Right atrium auricular region (tissue), 2 donors: ENCODE measurements around the gene LONP2. TPM values are rescaled to one million over a fixed set of nuclear protein-coding genes. Genes with fewer than 3 reads are reported as not detected.
"Not testable (repeated sequence)": the region's sequence is repeated elsewhere in the genome, so short reads cannot be mapped to it uniquely, and the experiment has no call there.

Experiments used
- DNase-seq: peaks from one replicate; pipeline ENCODE4 v3.0.0-alpha.2; 2019; ENCODE audit warnings: low spot score
- H3K27ac ChIP-seq, 2 donors: fragments of 200-600 bp; sonication (generic); 1 replicate in 1 of 2; 2 replicates in 1 of 2; pipeline ENCODE4 v1.5.1; 2016 to 2019
- H3K27me3 ChIP-seq, 2 donors: fragments of 200-600 bp; sonication (generic); one replicate each; pipeline versions ENCODE4 v1.5.1 to v1.6.0; 2017 to 2019
- H3K36me3 ChIP-seq: fragments of 200-600 bp; sonication (generic); one replicate; pipeline ENCODE4 v1.5.1; 2016
- H3K4me1 ChIP-seq, 2 donors: fragments of 200-600 bp; sonication (generic); one replicate each; pipeline versions ENCODE4 v1.5.1 to v1.6.0; 2017 to 2019
- H3K4me3 ChIP-seq, 2 donors: fragments of 200-600 bp; sonication (generic); 1 replicate in 1 of 2; 2 replicates in 1 of 2; pipeline ENCODE4 v1.5.1; 2017 to 2019; ENCODE audit warnings: mild to moderate bottlenecking in 1 of 2, moderate library complexity in 1 of 2
- H3K9me3 ChIP-seq, 2 donors: fragments of 200-600 bp; sonication (generic); one replicate each; pipeline ENCODE4 v1.5.1; 2019
- total RNA-seq, 2 donors: library from RNA; depleted of rRNA; stranded (reverse); fragments of >200 nt; gene quantifications; one replicate each; pipeline ENCODE4 v1.1.0, GENCODE V29; 2016
- TF ChIP-seq, protein P1 (sequence below), 2 donors: fragments of 200-600 bp; sonication (generic); IDR thresholded peaks; one replicate each; pipeline ENCODE4 v1.5.1; 2019; ENCODE audit warnings: antibody characterized with exemption in 2 of 2

The LONP2 gene
- total RNA-seq, 2 donors from 2014 or later, result 37.2 to 48.9 TPM

DNA sequence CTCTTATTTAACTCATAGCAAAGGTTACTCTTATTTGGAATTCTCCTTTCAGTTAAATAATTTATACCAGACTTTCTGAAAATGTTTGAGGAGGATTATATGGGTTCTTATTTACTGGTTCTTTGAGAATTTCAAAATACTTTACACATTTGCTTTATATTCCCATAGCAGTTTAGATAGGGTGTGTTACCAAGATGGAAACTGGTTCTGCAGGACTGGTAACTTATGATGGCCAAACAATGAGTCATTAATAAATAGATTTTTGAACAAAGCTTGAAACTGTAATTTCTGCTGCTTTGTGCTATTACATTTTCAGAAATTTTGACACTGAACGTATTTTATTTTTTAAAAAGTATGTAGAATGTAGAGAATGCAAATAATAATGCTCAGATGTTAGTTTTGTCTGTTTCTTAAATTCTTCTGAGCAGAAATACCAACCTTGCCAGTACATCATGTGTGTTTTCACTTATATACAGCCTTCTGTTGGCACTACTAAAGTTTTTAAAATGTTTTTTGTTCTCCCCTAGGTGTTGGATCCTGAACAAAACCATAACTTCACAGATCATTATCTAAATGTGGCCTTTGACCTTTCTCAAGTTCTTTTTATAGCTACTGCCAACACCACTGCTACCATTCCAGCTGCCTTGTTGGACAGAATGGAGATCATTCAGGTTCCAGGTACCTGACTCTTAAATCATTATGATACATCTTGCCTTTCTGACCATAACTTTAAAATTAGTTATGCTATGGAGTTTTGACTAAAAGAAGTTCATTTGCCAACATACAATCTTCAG lies 51.6 kb downstream of the LONP2 start:
- no peak for DNase-seq
- H3K27me3 ChIP-seq, result no peaks in the 10 kb centered on the region
- no peak overlapping the region for H3K4me3 ChIP-seq
- H3K9me3 ChIP-seq, result no peaks in the 10 kb centered on the region
- TF ChIP-seq, protein P1, sequence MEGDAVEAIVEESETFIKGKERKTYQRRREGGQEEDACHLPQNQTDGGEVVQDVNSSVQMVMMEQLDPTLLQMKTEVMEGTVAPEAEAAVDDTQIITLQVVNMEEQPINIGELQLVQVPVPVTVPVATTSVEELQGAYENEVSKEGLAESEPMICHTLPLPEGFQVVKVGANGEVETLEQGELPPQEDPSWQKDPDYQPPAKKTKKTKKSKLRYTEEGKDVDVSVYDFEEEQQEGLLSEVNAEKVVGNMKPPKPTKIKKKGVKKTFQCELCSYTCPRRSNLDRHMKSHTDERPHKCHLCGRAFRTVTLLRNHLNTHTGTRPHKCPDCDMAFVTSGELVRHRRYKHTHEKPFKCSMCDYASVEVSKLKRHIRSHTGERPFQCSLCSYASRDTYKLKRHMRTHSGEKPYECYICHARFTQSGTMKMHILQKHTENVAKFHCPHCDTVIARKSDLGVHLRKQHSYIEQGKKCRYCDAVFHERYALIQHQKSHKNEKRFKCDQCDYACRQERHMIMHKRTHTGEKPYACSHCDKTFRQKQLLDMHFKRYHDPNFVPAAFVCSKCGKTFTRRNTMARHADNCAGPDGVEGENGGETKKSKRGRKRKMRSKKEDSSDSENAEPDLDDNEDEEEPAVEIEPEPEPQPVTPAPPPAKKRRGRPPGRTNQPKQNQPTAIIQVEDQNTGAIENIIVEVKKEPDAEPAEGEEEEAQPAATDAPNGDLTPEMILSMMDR (IDR thresholded peaks at IDR 0.05), result no peak
- peaks cover 42% of the 10 kb centered on the region for H3K36me3 ChIP-seq
- H3K4me1 ChIP-seq, result no peaks in the 10 kb centered on the region
- no peak overlapping the region for H3K27ac ChIP-seq

DNA sequence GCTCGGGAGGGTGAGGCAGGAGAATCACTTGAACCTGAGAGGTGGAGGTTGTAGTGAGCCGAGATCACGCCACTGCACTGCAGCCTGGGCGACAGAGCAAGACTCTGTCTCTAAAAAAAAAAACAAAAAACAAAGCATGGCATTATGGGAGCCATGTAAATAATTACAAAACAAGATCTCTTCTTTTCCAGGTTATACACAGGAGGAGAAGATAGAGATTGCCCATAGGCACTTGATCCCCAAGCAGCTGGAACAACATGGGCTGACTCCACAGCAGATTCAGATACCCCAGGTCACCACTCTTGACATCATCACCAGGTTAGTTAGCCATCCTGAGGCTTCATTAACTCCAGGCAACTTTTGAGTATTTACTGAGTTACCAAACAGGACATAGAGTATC lies 55.4 kb downstream of the LONP2 start:
- Histone ChIP-seq H3K27me3 (no peaks in the 10 kb centered on the region), H3K9me3 (no peaks in the 10 kb centered on the region), H3K4me3 (no peak overlapping the region), H3K4me1 (no peaks in the 10 kb centered on the region), H3K27ac (no peak overlapping the region), H3K36me3 (peaks cover 64% of the 10 kb centered on the region)
- TF ChIP-seq, protein P1 (IDR thresholded peaks at IDR 0.05), result no peak
- no peak for DNase-seq

DNA sequence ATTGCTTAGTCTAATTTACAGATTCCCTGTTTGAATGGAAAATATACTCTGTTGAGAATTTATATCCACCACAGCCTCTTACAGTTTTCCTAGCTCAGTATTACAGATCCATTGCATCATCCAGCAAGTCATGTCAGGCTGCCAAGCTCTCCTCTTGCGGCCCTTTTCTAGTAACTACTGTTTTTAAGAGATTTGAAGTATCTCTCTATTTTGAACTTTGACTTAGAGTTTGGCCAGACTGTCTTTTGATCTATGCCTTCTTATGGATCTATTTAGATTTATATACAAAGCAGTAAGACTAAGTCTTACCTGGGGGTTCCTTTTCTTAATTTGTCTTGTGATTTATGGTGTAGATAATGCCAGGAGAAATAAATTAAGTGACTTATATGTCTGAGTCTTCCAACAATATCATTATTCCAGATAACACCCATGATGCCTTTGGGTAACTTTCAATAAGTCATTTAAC lies 56.3 kb downstream of the LONP2 start:
- no peak for DNase-seq
- Histone ChIP-seq H3K9me3 (no peaks in the 10 kb centered on the region), H3K36me3 (peaks cover 73% of the 10 kb centered on the region), H3K4me1 (no peaks in the 10 kb centered on the region), H3K27ac (no peak overlapping the region), H3K4me3 (no peak overlapping the region), H3K27me3 (no peaks in the 10 kb centered on the region)
- TF ChIP-seq, protein P1 (IDR thresholded peaks at IDR 0.05), result no peak

DNA sequence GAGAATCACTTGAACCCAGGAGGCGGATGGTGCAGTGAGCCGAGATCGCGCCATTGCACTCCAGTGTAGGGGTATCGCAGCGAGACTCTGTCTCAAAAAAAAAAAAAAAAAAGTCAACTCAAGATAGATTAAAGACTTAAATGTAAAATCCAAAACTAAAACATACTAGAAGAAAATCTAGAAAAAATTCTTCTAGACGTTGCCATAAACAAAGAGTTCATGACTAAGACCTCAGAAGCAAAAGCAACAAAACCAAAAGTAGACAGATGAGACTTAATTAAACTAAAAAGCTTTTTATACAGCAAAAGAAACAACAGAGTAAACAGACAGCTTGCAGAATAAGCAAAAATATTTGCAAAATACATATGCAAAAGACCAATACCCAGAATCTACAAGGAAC lies 64.4 kb downstream of the LONP2 start:
- Histone ChIP-seq H3K9me3 (peaks cover 12 to 54% of the 10 kb centered on the region in 2 donors), H3K27me3 (no peaks in the 10 kb centered on the region), H3K27ac (no peak overlapping the region), H3K36me3 (peaks cover 78% of the 10 kb centered on the region), H3K4me3 (no peak overlapping the region), H3K4me1 (no peaks in the 10 kb centered on the region)
- TF ChIP-seq, protein P1 (IDR thresholded peaks at IDR 0.05), result no peak
- no peak for DNase-seq

DNA sequence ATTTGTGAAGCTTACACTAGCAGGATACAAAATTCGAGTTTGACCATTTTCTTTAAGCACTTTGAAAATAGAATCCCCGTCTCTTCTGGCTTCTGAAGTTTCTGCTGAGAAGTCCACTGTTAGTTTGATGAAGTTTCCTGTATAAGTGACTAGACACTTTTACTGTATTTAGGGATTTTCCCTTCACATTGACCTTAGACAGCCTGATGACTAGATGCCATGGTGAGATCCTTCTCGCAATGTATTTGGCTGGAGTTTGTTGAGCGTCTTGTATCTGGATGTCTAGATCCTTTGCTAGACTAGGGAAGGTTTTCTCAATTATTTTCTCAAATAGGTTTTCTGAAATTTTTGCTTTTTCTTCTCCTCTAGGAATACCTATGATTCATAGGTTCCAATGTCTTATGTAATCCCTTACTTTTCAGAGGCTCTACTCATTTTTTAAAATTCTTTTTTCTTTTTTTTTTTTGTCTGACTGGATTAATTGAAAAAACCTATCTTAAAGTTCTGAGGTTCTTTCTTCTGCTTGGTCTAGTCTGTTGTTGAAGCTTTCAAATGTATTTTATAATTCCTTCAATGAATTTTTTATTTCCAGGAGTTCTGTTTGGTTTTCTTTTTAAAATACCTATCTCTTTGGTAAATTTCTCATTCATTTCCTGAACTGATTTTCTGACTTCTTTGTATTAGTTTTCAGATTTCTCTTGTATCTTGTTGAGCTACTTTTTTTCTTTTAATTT lies 67.0 kb downstream of the LONP2 start:
- TF ChIP-seq, protein P1 (IDR thresholded peaks at IDR 0.05), result no peak
- no peak for DNase-seq
- H3K27me3 ChIP-seq, result no peaks in the 10 kb centered on the region
- H3K36me3 ChIP-seq, result peaks cover 53% of the 10 kb centered on the region
- H3K9me3 ChIP-seq, result peaks cover 12 to 55% of the 10 kb centered on the region in 2 donors
- no peaks in the 10 kb centered on the region for H3K4me1 ChIP-seq
- H3K4me3 ChIP-seq, result no peak overlapping the region
- no peak overlapping the region for H3K27ac ChIP-seq

DNA sequence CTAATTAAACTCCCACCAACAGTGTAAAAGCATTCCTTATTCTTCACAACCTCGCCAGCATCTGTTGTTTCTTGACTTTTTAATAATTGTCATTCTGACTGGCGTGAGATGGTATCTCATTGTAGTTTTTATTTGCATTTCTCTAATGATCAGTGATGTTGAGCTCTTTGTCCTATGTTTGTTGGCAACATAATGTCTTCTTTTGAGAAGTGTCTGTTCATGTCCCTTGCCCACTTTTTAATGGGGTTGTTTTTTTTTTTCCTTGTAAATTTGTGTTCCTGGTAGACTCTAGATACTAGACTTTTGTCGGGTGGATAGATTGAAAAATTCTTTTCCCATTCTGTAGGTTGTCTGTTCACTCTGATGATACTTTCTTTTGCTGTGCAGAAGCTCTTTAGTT lies 69.8 kb downstream of the LONP2 start:
- H3K27me3 ChIP-seq, H3K4me3 ChIP-seq, DNase-seq, H3K4me1 ChIP-seq, H3K27ac ChIP-seq: not testable (repeated sequence)
- peaks cover 37% of the 10 kb centered on the region for H3K36me3 ChIP-seq
- H3K9me3 ChIP-seq, result peaks cover 12 to 45% of the 10 kb centered on the region in 2 donors
